OCI-LY3 (cell line): ENCODE measurements around the gene TPRG1.

Experiments used
- H2AFZ ChIP-seq: fragments of 200-600, 300-600 bp; shearing (Covaris generic); 2 replicates; pipeline ENCODE4 v1.6.0; 2014; ENCODE audit warnings: antibody characterized with exemption, low read depth, low read length
- H3K27ac ChIP-seq: fragments of 200-600, 300-600 bp; sonication (generic); 2 replicates; pipeline ENCODE4 v1.5.1; 2014; ENCODE audit warnings: mild to moderate bottlenecking, low read length, moderate library complexity, mixed read lengths
- H3K27me3 ChIP-seq: fragments of 200-600, 300-600 bp; sonication (generic); 2 replicates; pipeline ENCODE4 v1.6.1; 2014; ENCODE audit warnings: low read depth, low read length, mixed read lengths
- H3K36me3 ChIP-seq: fragments of 200-600, 300-600 bp; sonication (generic); replicated peaks from 2 replicates; pipeline ENCODE3; 2014; ENCODE audit warnings: low read depth, low read length, mixed read lengths
- H3K4me1 ChIP-seq: fragments of 300-600, 200-600 bp; sonication (generic); 2 replicates; pipeline ENCODE4 v1.6.1; 2014; ENCODE audit warnings: low read length, mixed read lengths
- H3K4me2 ChIP-seq: fragments of 200-600, 300-600 bp; sonication (generic); 2 replicates; pipeline ENCODE4 v1.6.1; 2014; ENCODE audit warnings: low read length, mixed read lengths
- H3K4me3 ChIP-seq: fragments of 300-600, 200-600 bp; sonication (generic); 2 replicates; pipeline ENCODE4 v1.5.1; 2014; ENCODE audit warnings: antibody characterized with exemption, mild to moderate bottlenecking, low read length, moderate library complexity
- H3K79me2 ChIP-seq: fragments of 300-600, 200-600 bp; shearing (Covaris generic); 2 replicates; pipeline ENCODE4 v1.6.1; 2014; ENCODE audit warnings: mild to moderate bottlenecking, low read length, mixed read lengths
- H3K9ac ChIP-seq: fragments of 300-600, 200-600 bp; shearing (Covaris generic); 2 replicates; pipeline ENCODE4 v1.6.0; 2014; ENCODE audit warnings: mild to moderate bottlenecking, low read length, moderate library complexity
- H3K9me3 ChIP-seq: fragments of 200-600, 300-600 bp; shearing (Covaris generic); 2 replicates; pipeline ENCODE4 v1.6.1; 2014; ENCODE audit warnings: low read length, mixed read lengths; ENCODE audit not compliant: insufficient read depth
- H4K20me1 ChIP-seq: fragments of 200-600, 300-600 bp; sonication (generic); 2 replicates; pipeline ENCODE4 v1.6.1; 2016; ENCODE audit warnings: low read length, mixed read lengths; ENCODE audit not compliant: insufficient read depth
- CTCF ChIP-seq: fragments of 200-600, 300-600 bp; sonication (generic); IDR thresholded peaks from 2 replicates; pipeline ENCODE4 v1.5.1; 2014; ENCODE audit warnings: antibody characterized with exemption, low read length, low read depth
- EZH2phosphoT487 ChIP-seq: fragments of 200-600 bp; shearing (Covaris generic); IDR thresholded peaks from 2 replicates; pipeline ENCODE4 v1.6.1; 2018; ENCODE audit warnings: antibody characterized with exemption, mixed run types, low read depth

The TPRG1 gene

GRCh38 chr3:189132231-189132671, 39.5 kb upstream of the TPRG1 start:
- TF ChIP-seq CTCF (no peak), EZH2phosphoT487 (no peak)
- H4K20me1 ChIP-seq, result no peaks in the 10 kb centered on the region
- no peak overlapping the region for H3K9ac ChIP-seq
- no peaks in the 10 kb centered on the region for H3K4me1 ChIP-seq
- H2AFZ ChIP-seq, result no peak overlapping the region
- no peaks in the 10 kb centered on the region for H3K79me2 ChIP-seq
- no peak overlapping the region for H3K4me3 ChIP-seq
- H3K9me3 ChIP-seq, result no peaks in the 10 kb centered on the region
- H3K27me3 ChIP-seq, result no peaks in the 10 kb centered on the region
- H3K36me3 ChIP-seq, result no peaks in the 10 kb centered on the region
- H3K4me2 ChIP-seq, result no peak overlapping the region
- H3K27ac ChIP-seq, result no peak overlapping the region

- no peak overlapping the region for H3K4me2 ChIP-seq
- H3K9ac ChIP-seq, result no peak overlapping the region
- H3K4me1 ChIP-seq, result no peaks in the 10 kb centered on the region
- TF ChIP-seq EZH2phosphoT487 (no peak), CTCF (no peak)
- H3K9me3 ChIP-seq, result no peaks in the 10 kb centered on the region
- H3K27ac ChIP-seq, result no peak overlapping the region
- H3K79me2 ChIP-seq, result no peaks in the 10 kb centered on the region
- no peak overlapping the region for H2AFZ ChIP-seq
- no peaks in the 10 kb centered on the region for H3K27me3 ChIP-seq
- no peak overlapping the region for H3K4me3 ChIP-seq
- no peaks in the 10 kb centered on the region for H4K20me1 ChIP-seq
- H3K36me3 ChIP-seq, result no peaks in the 10 kb centered on the region
Observed at GRCh38 chr3:189132839-189133238, 38.9 kb upstream of the TPRG1 start.

GRCh38 chr3:189133768-189134167, 38.0 kb upstream of the TPRG1 start:
- Histone ChIP-seq H3K36me3 (no peaks in the 10 kb centered on the region), H3K9me3 (no peaks in the 10 kb centered on the region), H3K4me2 (no peak overlapping the region), H3K9ac (no peak overlapping the region), H3K27ac (no peak overlapping the region), H3K4me3 (no peak overlapping the region), H2AFZ (no peak overlapping the region), H4K20me1 (no peaks in the 10 kb centered on the region), H3K27me3 (no peaks in the 10 kb centered on the region), H3K4me1 (no peaks in the 10 kb centered on the region), H3K79me2 (no peaks in the 10 kb centered on the region)
- TF ChIP-seq EZH2phosphoT487 (no peak), CTCF (no peak)

GRCh38 chr3:189137416-189137815, 34.4 kb upstream of the TPRG1 start:
- Histone ChIP-seq H3K27me3 (no peaks in the 10 kb centered on the region), H3K9ac (no peak overlapping the region), H3K4me2 (no peak overlapping the region), H3K4me3 (no peak overlapping the region), H4K20me1 (no peaks in the 10 kb centered on the region), H3K79me2 (no peaks in the 10 kb centered on the region), H2AFZ (no peak overlapping the region), H3K4me1 (peaks cover 10% of the 10 kb centered on the region), H3K27ac (no peak overlapping the region), H3K36me3 (no peaks in the 10 kb centered on the region), H3K9me3 (no peaks in the 10 kb centered on the region)
- TF ChIP-seq EZH2phosphoT487 (no peak), CTCF (no peak)
